Neuronal stem cell (in vitro differentiated cells): Measurements from ENCODE around the gene C14orf132.
"Not testable (repeated sequence)": the region's sequence is repeated elsewhere in the genome, so short reads cannot be mapped to it uniquely, and the experiment has no call there.

Experiments used
- DNase-seq: peaks from one replicate; pipeline ENCODE4 v3.0.0-alpha.2; 2013; ENCODE audit warnings: low spot score
- H2AFZ ChIP-seq: one replicate; pipeline ENCODE4 v1.6.1; 2013; ENCODE audit warnings: mild to moderate bottlenecking, low read length, inconsistent platforms
- H2AK5ac ChIP-seq: 2 replicates; pipeline ENCODE4 v1.6.1; 2013; ENCODE audit warnings: low read depth, mild to moderate bottlenecking, inconsistent platforms, low read length, moderate library complexity, mixed read lengths
- H2BK120ac ChIP-seq: 2 replicates; pipeline ENCODE4 v1.6.1; 2013; ENCODE audit warnings: low read depth, mild to moderate bottlenecking, inconsistent platforms, low read length, moderate library complexity, mixed read lengths
- H2BK12ac ChIP-seq: one replicate; pipeline ENCODE4 v1.6.1; 2013; ENCODE audit warnings: low read length, inconsistent platforms
- H2BK15ac ChIP-seq: 2 replicates; pipeline ENCODE4 v1.6.1; 2013; ENCODE audit warnings: mild to moderate bottlenecking, low read length, inconsistent platforms, mixed read lengths
- H2BK5ac ChIP-seq: one replicate; pipeline ENCODE4 v1.6.1; 2013; ENCODE audit warnings: inconsistent platforms, mild to moderate bottlenecking, low read length, moderate library complexity
- H3K14ac ChIP-seq: one replicate; pipeline ENCODE4 v1.6.1; 2013; ENCODE audit warnings: low read length, inconsistent platforms
- H3K18ac ChIP-seq: 2 replicates; pipeline ENCODE4 v1.6.1; 2013; ENCODE audit warnings: low read length, inconsistent platforms
- H3K23ac ChIP-seq: 2 replicates; pipeline ENCODE4 v1.6.1; 2013; ENCODE audit warnings: low read depth, mild to moderate bottlenecking, mixed read lengths, low read length, inconsistent platforms; ENCODE audit not compliant: poor library complexity
- H3K27ac ChIP-seq: replicated peaks from 3 replicates; pipeline ENCODE4 v1.5.1; 2013; ENCODE audit warnings: low read length, inconsistent platforms
- H3K27me3 ChIP-seq, 3 experiments: 2 replicates each; pipeline ENCODE4 v1.6.1; 2013; ENCODE audit warnings: low read length in 3 of 3, mild to moderate bottlenecking in 2 of 3, inconsistent platforms in 1 of 3, low read depth in 1 of 3, mixed read lengths in 1 of 3, moderate library complexity in 1 of 3; ENCODE audit not compliant: control insufficient read depth in 3 of 3, insufficient read depth in 3 of 3
- H3K36me3 ChIP-seq, 2 donors: replicated peaks in 1 of 2; 2 replicates each; pipeline ENCODE4 v1.6.1; 2013; ENCODE audit warnings: low read length in 2 of 2; ENCODE audit not compliant: control insufficient read depth in 2 of 2, insufficient read depth in 2 of 2
- H3K4ac ChIP-seq: 2 replicates; pipeline ENCODE4 v1.6.1; 2013; ENCODE audit warnings: inconsistent platforms, mild to moderate bottlenecking, low read length, moderate library complexity
- H3K4me1 ChIP-seq, 2 donors: 1 replicate in 1 of 2; 2 replicates in 1 of 2; pipeline ENCODE4 v1.6.1; 2013; ENCODE audit warnings: low read length in 2 of 2, low read depth in 1 of 2; ENCODE audit not compliant: control insufficient read depth in 2 of 2, insufficient read depth in 1 of 2
- H3K4me2 ChIP-seq: one replicate; pipeline ENCODE4 v1.6.1; 2013; ENCODE audit warnings: mild to moderate bottlenecking, low read length, inconsistent platforms; ENCODE audit not compliant: insufficient read depth, poor library complexity, severe bottlenecking
- H3K4me3 ChIP-seq, 2 donors: 2 replicates each; pipeline ENCODE4 v1.5.1; 2013; ENCODE audit warnings: low read length in 2 of 2, mild to moderate bottlenecking in 2 of 2, inconsistent platforms in 1 of 2, moderate library complexity in 1 of 2
- H3K79me1 ChIP-seq: one replicate; pipeline ENCODE4 v1.6.1; 2013; ENCODE audit warnings: low read depth, mild to moderate bottlenecking, inconsistent platforms, low read length, moderate library complexity
- H3K9ac ChIP-seq: one replicate; pipeline ENCODE4 v1.6.1; 2013; ENCODE audit warnings: mild to moderate bottlenecking, low read depth, low read length, inconsistent platforms; ENCODE audit not compliant: poor library complexity
- H3K9me3 ChIP-seq, 2 donors: replicated peaks in 1 of 2; 2 replicates each; pipeline versions ENCODE3 to v1.6.1; 2013; ENCODE audit warnings: low read length in 2 of 2, mild to moderate bottlenecking in 2 of 2, inconsistent platforms in 1 of 2, low read depth in 1 of 2, mixed read lengths in 1 of 2, moderate library complexity in 1 of 2; ENCODE audit not compliant: control insufficient read depth in 2 of 2, insufficient read depth in 1 of 2
- H4K8ac ChIP-seq: one replicate; pipeline ENCODE4 v1.6.1; 2013; ENCODE audit warnings: low read depth, mild to moderate bottlenecking, inconsistent platforms, low read length, moderate library complexity
- H4K91ac ChIP-seq: one replicate; pipeline ENCODE4 v1.6.1; 2013; ENCODE audit warnings: low read length, low read depth, mild to moderate bottlenecking, inconsistent platforms; ENCODE audit not compliant: poor library complexity
- WGBS, 2 donors: extraction: QIAGEN DNeasy Blood & Tissue Kit; methylation state at CpG; one replicate each; pipeline ENCODE4 v1.1.7; 2013; ENCODE audit warnings: missing lambda C conversion rate in 2 of 2, mixed read lengths in 1 of 2; ENCODE audit not compliant: insufficient read length in 2 of 2, insufficient replicate concordance in 1 of 2; ENCODE audit errors: extremely low coverage in 2 of 2; 5-methylcytosine and 5-hydroxymethylcytosine counted together

C14orf132 gene

GRCh38 chr14:96072076-96072475 is 32.9 kb downstream of the C14orf132 start:
- Histone ChIP-seq H3K36me3 (peaks cover 0 to 37% of the 10 kb centered on the region in 2 donors), H4K91ac (no peak overlapping the region), H2BK12ac (no peak overlapping the region), H3K4ac (no peak overlapping the region), H3K4me2 (no peak overlapping the region), H3K9ac (no peak overlapping the region), H3K14ac (no peak overlapping the region), H3K4me1 (no peaks in the 10 kb centered on the region), H3K27ac (no peak overlapping the region), H4K8ac (peak overlapping the region; percentile 53), H2BK120ac (no peak overlapping the region), H2BK15ac (no peak overlapping the region), H3K9me3 (peaks cover 0 to 5% of the 10 kb centered on the region in 2 donors), H3K18ac (no peak overlapping the region), H3K23ac (no peak overlapping the region), H3K27me3 (no peaks in the 10 kb centered on the region), H2AK5ac (no peak overlapping the region), H3K4me3 (no peak overlapping the region), H2AFZ (no peak overlapping the region), H3K79me1 (no peaks in the 10 kb centered on the region), H2BK5ac (peak overlapping the region; percentile 60)
- WGBS, 2 donors = no CpG with 5 or more reads among the region's 10 CpGs
- DNase-seq = no peak

- Histone ChIP-seq H3K9ac (no peak overlapping the region), H4K8ac (no peak overlapping the region), H3K27ac (no peak overlapping the region), H2BK120ac (no peak overlapping the region), H2AFZ (no peak overlapping the region), H3K9me3 (peaks cover 0 to 5% of the 10 kb centered on the region in 2 donors), H3K4me3 (no peak overlapping the region), H3K4me2 (no peak overlapping the region), H2BK12ac (no peak overlapping the region), H2BK15ac (no peak overlapping the region), H3K23ac (no peak overlapping the region), H3K14ac (no peak overlapping the region), H3K27me3 (no peaks in the 10 kb centered on the region), H3K36me3 (peaks cover 0 to 37% of the 10 kb centered on the region in 2 donors), H2BK5ac (no peak overlapping the region), H2AK5ac (no peak overlapping the region), H3K79me1 (no peaks in the 10 kb centered on the region), H3K4ac (no peak overlapping the region), H3K4me1 (peaks cover 0 to 1% of the 10 kb centered on the region in 2 donors), H3K18ac (no peak overlapping the region), H4K91ac (no peak overlapping the region)
- no peak for DNase-seq
- no CpG with 5 or more reads among the region's 6 CpGs for WGBS, 2 donors
Measured at GRCh38 chr14:96072746-96073145, 33.6 kb downstream of the C14orf132 start.

- DNase-seq, H3K27me3 ChIP-seq, H3K9me3 ChIP-seq, H3K27ac ChIP-seq, H2BK120ac ChIP-seq, H3K14ac ChIP-seq, H2AFZ ChIP-seq, H3K4me3 ChIP-seq, H3K4me1 ChIP-seq, H2BK5ac ChIP-seq, H3K9ac ChIP-seq, H2AK5ac ChIP-seq, H3K4ac ChIP-seq, H4K8ac ChIP-seq, H2BK15ac ChIP-seq, H3K79me1 ChIP-seq, H2BK12ac ChIP-seq, H3K18ac ChIP-seq, H4K91ac ChIP-seq, H3K4me2 ChIP-seq, H3K23ac ChIP-seq: not testable (repeated sequence)
- no CpG with 5 or more reads among the region's 4 CpGs for WGBS, 2 donors
- H3K36me3 ChIP-seq = peaks cover 0 to 36% of the 10 kb centered on the region in 2 donors
Measured at GRCh38 chr14:96073260-96074039, 34.3 kb downstream of the C14orf132 start.

GRCh38 chr14:96077983-96078624 is 38.9 kb downstream of the C14orf132 start:
- Histone ChIP-seq H4K91ac (no peak overlapping the region), H3K27me3 (no peaks in the 10 kb centered on the region), H2BK120ac (no peak overlapping the region), H3K36me3 (peaks cover 0 to 8% of the 10 kb centered on the region in 2 donors), H3K4me1 (peaks cover 0 to 9% of the 10 kb centered on the region in 2 donors), H3K27ac (no peak overlapping the region), H2AFZ (no peak overlapping the region), H3K9ac (no peak overlapping the region), H2BK5ac (no peak overlapping the region), H4K8ac (no peak overlapping the region), H3K18ac (peak overlapping the region; percentile 32), H3K4ac (no peak overlapping the region), H2BK15ac (no peak overlapping the region), H3K4me3 (no peak overlapping the region), H3K4me2 (no peak overlapping the region), H3K9me3 (no peaks in the 10 kb centered on the region), H3K14ac (no peak overlapping the region), H2BK12ac (no peak overlapping the region), H3K23ac (no peak overlapping the region), H3K79me1 (no peaks in the 10 kb centered on the region), H2AK5ac (no peak overlapping the region)
- no peak for DNase-seq
- WGBS, 2 donors = no CpG with 5 or more reads among the region's 11 CpGs
